Measurements from ENCODE around the gene FBXL17.

FBXL17 gene

DNA sequence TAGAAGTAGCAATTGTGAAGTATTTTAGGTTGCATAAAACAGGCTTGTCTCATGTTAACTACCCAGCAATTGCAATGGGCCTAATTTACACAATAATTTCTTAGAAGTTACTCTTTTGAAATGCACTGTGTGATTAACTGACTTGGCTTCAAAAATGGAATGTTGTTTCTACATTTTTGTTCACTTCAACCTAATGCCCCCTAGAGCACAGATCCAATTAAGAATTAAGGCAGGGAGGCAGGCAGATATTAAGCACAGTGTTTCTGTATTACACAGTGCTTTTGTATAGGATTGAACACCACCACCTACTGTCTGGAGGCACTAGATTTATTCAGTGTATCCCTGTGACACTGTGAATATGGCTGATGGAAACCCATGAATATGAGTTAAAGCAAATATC, 302.1 kb downstream of the FBXL17 start:
- no peak for DNase-seq

DNA sequence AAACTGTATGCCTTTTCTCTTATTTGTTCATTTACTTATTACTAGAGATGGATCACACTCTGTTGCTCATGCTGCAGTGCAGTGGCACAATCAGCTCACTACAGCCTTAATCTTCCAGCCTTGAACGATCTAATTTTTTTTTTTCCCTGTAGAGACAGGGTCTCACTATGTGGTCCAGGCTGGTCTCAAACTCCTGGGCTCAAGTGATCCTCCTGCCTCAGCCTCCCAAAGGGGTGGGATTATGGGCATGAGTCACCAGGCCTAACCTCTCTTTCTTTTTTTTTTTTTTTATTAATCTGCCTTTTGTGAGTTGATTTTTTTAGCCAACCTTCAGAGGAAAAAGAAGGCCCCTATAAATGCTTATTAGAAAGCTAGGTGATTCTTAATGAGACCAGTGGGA, 303.0 kb downstream of the FBXL17 start:
- DNase-seq = no peak

DNA sequence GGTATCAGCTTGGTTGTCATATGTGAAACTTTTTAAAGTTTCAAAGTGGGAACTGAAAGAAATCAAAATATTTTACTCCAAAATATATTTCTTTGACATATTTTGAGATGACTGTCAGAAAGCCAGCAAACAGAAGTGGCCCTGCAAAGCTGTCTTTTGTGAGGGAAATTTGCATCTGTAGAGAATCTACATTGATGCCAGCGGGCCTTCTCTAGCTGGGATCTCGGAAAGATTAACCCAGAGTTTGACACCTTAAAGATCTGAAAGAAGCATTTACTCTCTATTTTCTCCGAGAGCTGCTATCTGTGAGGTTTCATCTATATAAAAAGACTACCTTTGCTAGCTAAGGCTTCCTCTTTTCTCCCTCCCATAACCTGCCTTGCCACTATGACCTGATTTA, 303.6 kb downstream of the FBXL17 start:
- DNase-seq = no peak

DNA sequence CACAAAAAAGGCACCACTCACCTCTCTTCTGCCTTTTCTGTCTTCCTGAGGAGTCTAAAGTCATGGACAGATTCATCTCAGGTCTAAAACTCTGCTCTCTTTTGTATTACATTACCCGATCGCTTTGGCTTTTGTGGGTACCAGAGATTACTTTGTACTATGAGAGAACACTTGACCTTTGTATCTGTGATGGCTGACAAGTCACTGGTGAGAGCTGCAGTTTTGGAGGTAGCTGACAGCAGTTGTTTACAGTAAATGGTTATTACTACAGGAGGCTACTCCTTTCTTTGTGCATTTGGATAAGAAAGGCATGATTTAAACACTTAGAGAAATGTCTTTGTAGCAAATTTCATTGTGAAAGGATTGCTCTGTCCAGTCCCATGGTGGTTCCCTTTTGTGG, 307.3 kb downstream of the FBXL17 start:
- DNase-seq = peak; percentile 2

DNA sequence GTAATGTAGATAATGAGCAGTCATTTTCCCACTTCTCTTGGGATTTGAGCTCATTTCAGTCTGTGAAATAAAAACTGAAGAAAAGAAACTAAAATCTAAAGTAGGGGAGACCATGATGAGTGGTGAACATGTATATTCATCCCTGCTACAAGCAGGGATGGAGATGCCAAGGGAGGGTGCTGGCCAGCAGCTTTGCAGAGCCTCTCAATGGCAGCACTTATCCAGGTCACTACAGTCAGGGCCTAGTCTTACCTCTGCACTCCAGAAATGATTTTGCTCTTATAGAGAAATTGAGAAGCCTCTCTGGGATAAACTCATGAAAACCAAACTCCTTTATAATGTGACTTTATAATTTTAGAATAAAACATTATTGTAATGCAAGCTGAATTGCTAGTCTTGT, 317.6 kb downstream of the FBXL17 start:
- no peak for DNase-seq

DNA sequence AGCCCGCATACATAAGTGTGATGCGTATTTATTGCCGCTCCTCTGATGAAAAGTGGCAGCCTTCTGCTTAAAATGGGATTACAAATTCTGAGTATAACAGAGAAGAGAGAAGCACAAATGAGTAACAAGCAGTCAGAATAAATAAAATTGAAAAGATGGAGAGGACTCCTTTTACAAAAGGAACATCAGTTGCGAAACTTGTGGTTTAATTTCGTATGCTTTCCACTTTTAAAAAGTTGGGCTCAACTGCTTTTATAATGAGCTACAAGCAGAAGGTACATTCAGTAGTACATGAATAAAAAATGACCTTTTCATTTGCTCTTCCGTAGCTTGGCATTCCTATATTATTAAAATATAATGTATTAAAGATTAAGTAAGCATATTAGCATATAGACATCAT, 320.0 kb downstream of the FBXL17 start:
- no peak for DNase-seq

DNA sequence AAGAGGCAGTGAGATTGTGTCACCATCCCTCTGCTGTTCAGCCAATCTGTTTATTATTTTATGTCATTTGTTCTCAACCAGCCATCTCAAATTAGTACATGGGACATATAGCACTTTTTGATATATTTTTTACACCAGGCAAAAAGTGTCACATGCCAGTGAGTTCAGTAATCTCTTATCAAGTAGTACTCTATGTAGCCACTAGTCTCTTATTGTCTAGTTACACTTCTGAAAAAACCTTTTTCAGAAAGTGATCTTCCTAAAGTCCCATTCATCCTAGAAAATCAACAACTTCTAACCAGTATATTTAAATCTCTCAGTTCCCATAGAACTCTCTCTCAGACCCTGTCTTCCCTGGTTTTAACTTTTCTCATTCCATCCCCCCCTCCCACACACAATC, 321.6 kb downstream of the FBXL17 start:
- DNase-seq = no peak

DNA sequence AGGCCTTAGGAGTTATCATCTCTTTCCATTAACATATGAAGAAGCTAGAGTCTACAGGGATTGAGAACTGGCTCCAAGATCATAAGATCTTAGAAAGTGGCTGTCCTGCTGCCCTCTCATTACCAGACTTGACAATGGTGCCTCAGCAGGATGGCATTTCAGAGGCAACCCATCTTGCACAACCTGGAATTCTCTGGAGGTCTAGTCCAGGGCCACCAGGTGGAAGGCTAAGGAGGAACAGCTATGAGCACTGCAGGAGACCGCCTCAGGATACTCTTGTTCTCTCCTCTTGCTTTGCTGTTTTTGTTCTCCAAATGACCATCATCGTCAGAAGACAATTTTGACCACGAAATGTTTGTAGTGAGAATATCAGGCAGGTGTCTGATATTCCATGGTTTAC, 322.6 kb downstream of the FBXL17 start:
- no peak for DNase-seq

DNA sequence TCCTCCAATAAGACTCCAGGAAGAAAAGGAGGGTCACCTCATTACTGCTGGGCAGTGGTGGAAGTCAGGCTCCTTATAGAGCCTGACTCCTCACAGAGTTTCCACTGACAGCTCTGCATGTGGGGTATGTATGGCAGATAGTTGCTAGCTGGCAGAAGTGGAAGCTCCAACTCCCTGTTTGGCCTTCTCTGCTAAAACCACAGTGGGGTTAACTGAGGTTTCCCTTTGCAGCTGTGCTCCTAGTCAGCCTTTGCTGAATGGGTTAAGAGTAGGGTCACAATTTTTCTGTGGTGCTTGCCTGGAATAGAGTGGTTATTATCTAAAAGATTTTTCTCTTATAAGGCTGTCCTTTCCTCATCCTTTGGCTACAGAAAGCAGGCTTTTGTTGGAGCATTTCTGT, 327.5 kb downstream of the FBXL17 start:
- no peak for DNase-seq

DNA sequence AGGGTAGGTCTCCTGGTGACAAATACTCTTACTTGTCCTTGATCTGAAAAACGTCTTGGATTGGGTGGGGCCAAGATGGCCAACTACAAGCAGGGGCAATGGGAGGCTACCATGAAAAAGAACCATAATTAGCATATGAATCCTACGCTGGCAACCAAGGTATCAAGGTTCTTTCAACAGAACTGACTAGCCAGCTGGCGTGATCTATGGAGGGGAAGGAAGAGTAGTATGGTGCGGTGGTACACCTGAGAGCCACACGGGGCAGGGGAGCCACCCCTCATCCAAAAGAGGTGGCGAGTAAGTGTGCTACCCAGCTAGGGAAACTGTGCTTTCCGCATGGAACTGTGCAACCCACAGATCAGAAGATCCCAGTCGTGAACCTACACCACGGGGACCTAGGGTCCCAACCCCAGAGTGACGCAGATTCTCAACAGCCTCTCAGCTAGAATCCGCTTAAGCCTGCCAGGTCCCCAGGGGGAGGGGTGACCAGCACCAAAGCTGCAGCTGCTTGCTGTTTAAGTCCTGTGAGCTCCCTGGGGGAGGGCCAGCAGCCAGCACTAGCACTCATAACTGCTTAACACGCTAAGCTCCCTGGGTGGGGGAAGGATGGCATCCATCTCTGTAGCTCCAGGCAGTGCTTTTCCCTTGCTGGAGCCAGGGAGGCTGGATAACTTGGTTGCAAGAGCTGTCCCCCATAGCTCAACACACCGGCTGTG, 334.8 kb downstream of the FBXL17 start:
- no peak for DNase-seq

DNA sequence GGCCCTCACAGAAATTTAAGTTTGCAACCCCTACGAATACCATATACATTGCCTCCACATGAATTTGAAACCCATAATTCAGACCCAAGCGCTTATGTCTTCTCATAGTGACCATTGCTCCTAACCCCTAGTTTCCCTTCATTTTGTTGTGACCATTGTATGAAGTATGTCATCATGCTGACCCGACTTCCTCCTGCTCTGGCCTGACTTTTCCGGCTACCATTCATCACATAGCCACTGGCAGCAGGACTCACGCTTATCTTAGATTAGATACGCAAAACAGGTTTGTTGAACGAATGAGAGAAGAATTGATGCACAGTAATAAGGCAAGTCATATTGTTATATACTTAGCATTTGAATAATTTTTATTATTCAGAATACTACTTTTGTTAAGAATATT, 345.4 kb downstream of the FBXL17 start:
- DNase-seq = no peak

DNA sequence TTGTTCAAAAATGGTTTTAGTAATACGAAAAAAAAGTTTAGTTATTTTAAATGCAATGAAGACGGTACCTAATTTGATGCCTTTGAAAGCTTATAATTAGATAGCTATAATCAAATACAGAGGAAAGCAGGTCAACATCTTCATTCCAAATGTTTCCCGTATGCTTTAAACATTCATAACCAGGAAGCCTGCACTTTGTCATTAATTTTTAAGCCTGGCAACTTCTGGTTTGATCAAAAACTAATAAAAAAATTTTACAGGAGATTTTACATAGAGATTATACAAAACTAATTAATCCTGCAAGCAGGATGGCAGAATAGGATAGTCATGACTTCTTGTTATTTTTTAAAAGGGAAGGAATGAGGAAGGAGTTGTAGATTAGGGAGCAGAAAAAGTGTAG, 353.0 kb downstream of the FBXL17 start:
- no peak for DNase-seq

DNA sequence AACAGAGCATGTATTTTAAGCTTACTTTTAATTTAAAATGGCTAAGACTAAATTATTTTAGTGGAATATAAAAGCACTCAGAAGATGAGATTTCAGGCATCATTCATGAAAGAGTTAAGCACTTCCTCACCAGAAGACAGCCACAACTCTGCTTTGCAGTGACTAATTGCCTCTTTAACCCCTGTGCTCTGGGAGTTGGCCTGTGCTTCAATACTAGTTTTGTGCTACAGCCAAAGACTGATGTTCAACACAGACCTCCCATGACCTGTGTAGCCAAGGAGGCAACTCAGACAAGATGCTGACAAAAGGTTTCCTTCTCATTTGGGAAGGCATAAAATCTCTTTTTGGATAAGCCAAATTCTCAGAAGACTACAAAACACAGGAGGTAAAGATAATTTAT, 353.5 kb downstream of the FBXL17 start:
- DNase-seq = peak; percentile 2

DNA sequence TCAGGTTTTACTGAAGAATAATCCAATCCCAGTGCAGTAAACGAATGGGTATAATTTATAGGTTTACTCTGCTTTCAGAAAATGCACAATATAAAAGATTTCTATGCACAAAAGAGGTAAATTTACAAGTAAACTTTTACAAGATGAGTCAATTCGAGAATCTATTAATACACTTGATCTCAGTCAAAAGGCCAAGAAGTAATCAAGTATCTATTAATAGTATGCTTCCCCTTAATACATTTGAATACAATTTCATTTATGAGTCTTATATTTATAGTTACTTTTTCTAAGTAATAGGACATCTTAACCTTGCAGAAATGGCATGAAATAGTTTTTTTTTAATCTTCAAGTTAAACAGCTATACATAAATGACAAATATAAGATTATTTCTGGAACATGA, 355.9 kb downstream of the FBXL17 start:
- DNase-seq = no peak

DNA sequence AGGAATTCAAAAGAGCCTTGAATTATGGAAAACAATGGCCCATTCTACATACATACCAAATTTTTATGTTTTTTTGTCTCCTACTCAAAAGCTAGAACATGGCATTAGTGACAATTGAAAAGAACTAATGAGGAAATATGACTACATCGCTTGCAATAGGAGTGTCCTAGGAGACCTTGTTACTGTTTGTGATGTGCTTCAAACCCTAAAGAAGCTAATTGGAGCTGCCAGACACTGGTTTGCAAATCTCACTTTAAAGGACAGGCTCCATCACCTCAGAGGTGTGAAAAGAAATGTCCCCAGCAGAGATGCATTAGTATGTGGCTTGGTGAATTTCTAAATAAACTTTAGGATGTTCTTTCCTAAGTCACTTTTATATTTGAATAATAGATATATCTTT, 356.9 kb downstream of the FBXL17 start:
- DNase-seq = no peak

DNA sequence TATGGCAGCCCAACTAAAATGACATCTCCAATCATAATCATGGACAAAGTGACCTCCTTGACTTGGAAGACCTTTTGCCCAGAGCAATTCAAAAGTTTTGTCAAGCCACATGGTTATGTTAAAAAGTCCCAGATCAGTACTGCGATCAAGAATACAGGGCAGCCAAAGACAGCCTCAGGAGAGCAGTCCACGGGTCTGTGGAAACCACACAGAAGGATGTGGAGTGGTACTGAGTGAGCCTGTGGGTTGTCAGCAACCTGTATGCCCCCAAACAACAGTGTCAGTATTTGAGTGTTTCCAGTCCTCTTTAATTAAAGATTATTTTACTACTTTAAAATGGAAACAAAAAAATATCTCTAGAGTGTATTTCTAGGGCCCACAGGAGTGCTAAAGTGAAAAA, 365.8 kb downstream of the FBXL17 start:
- no peak for DNase-seq

DNA sequence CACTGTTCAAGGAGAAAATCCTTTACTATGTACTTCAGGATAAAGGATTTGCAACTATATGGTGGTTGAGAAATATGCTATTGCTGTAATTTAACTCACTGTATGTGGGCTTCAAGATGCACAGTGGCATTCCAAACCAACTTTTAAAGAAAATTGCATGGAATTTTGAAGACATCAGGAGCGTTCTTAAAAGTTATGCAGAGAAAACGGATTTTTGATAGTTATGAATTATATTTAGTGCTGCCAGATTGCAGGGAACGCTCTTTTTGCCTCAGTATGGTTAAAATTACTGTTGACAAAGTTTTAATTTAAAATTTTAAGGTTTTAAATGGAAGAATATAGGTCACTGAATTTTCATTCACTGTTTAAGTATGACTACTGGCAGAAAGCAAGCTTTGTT, 375.1 kb downstream of the FBXL17 start:
- no peak for DNase-seq

DNA sequence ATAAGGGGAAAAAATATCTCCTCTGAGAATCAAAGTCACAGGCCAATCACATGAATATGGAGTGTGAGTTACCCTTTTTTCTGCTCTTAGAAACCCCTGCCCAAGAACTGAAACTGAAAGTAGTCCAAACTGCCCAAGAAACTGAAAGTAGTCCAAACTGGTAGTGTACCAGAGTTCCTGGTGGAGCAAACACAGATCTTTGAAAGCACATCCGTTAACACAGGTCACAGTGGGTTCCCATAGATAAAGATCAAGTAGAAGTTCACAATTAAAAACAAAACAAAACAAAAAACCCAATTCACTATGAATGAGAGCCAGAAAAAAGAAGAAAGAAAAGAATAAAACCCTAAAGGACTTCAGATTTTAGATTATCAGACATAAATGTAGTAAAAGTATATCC, 378.7 kb downstream of the FBXL17 start:
- no peak for DNase-seq

DNA sequence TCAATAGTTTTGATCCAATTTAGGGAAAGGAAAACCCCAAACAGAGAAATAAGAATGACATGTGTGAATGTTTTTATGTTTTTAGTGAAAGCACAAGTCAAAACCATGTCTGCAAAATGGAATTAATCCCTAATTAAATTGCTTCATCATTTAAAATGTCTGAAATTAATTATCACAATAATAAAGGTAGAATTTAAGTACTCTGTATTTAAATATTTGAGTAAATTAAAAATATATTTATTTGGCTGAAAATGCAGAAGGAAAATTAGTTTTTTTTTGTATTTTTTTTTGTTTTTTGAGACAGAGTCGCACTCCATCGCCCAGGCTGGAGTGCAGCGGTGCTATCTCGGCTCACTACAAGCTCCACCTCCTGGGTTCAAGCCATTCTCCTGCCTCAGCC, 380.7 kb downstream of the FBXL17 start:
- no peak for DNase-seq

DNA sequence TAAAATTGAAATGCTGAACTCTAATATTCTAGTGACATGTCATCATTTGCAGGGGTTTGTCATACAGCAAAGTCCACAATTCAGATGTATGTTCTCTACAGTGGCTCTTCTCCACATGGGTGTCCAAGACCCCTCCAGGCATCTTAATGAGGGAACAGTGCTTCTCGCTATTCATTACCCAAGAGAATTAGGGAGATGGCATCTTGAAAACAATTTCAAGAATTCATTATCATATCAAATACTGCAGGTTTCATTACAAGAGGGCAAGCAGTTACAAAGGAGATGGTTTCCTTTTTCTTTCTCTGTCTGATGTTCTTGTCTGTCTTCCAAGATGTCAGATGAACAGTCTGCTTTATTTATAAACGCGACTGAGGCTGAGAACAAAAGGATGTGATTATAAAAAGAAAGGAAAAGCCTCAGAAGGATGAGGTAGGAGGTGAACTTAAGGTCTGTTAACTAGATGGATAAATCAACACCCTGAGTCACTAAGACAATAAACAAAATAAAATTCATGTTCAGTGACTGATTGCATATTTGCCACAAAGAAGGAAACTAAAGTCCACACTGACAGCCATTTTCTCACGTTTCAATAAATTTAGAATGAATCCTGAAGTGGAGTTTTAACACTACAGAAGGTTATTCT, 384.4 kb downstream of the FBXL17 start:
- no peak for DNase-seq

DNA sequence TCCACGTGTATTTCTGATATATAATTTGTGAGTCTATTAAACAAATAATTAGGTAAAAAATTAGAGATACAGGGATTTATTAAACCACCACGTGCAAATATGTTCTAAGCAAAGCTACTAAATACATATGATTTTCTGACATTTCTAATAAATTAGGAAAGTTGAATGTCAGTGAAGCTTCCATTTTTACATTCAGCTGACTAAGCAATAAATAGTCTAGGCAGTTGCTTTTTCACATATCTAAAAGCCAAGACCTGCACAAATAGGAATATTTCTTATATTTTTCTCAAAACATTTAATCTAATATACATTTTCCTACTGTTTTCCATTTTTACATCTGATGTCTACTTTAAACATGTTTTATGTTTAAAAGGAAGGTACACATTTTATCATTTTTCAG, 388.6 kb downstream of the FBXL17 start:
- no peak for DNase-seq

DNA sequence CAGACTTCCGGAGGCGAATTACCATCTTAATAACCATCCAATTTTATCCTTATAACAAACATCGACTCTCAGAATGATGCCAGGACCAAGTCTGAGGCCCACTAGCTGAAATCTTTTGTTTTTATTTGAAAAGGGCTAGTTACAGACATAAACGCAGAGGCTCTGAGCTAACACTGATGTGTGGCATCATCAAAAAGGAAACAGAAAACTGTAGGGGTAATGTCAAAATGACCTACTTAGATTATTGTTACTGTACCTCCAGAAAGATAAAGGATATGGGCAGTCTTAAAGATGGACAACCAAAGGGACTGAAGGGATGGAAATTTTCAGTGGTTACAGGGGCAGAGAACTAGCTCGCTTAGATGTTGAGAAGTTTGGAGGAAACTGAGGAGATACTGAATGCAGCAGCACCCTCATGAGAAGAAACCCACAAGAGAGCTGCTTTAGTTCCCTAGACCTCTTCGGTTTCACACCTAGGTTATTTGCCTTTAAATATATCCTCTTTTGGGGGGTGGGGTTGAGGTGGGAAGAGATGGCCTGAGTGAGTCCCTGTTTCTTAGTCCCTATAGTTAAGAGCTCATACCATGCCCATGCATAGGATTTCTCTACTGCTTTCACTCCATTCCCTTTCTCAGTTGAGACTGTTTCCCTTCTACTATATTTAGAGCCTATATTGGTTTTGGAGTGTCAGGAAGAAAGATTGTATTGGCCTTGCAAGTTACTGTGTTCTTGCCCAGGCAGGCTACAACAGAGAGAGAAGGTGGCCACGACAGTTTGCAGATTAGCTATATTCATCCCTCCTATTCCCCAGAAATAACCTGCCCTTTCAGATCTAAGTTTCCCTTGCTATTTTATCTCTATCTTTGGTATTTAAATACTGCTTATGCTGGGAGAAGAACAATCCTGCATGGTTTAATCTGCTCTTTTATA, 390.8 kb downstream of the FBXL17 start:
- DNase-seq = no peak

DNA sequence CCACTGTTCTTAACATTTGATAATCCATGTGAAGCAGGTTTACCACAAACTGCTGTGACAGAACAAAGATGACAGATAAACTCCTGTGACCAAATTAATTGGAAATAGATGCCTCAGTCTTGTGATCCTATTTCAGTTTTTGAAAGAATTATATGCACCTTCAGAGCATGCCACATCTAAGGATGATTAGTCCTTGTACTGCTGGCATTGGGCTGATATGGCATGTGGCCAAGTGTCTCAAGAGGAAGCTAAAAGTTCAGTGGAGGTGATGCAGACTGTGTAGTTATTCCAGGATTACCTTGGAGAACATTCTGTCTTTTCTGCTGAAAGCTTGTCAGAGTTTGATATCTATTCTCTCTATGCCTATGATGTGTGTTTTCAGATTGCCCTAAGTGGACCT, 396.8 kb downstream of the FBXL17 start:
- no peak for DNase-seq
